T-helper 9 cell (primary cell): Measurements from ENCODE around the gene NUDC.
"Not testable (repeated sequence)": the region's sequence is repeated elsewhere in the genome, so short reads cannot be mapped to it uniquely, and the experiment has no call there.

Source experiments
- DNase-seq: peaks from one replicate; pipeline ENCODE4 v3.0.0-alpha.2; 2020
- total RNA-seq, 2 donors: gene quantifications; one replicate each; lab custom pipeline; 2026; lab: John Stamatoyannopoulos, UW

NUDC gene
- total RNA-seq, result 53.8 to 78.2 reads per million in 2 donors

DNA sequence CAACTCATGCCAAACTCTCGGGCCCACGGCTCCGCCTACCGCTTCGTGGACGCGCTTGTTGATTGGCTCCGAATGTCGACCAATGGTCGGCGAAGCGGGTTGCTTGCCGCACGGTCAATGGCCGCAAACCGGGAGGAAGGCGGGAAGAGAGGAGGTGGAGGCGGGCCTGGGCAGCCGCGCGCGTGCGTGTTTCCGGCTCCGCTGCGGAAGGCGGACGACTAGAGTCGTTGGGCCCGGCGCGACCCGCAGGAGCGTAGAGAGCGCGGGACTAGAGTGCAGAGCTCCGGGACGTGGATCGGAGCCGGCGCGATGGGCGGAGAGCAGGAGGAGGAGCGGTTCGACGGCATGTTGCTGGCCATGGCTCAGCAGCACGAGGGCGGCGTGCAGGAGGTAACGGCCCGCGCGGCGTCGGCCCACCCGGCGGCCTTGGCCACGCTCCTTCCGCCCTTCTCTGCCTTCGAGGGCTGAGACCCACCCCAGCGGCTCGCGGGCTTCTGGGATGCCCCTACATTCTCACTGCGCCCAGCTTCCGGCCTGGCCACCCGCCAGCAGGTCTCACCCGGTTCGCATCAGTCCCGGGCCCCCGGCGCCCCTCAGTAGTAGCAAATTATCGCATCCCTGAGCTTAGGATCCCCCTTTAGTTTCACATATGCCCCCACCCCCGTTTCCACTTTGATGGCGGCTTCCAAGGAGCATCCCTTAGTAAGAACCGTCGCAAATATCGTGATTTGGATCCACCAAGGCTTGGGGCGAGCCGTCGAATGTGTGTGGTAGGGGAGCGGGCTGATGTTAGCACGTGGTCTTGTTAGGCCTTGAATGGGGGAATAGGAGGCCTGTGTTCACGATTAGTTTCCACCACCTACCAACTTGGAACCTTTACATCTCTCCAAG is at the start of gene NUDC:
Gene NUDC (plus strand): TSS at position 204 of the 891 bp plus-strand sequence. CDS start 106 bp downstream, at position 310.
- peak; percentile 90 for DNase-seq

DNA sequence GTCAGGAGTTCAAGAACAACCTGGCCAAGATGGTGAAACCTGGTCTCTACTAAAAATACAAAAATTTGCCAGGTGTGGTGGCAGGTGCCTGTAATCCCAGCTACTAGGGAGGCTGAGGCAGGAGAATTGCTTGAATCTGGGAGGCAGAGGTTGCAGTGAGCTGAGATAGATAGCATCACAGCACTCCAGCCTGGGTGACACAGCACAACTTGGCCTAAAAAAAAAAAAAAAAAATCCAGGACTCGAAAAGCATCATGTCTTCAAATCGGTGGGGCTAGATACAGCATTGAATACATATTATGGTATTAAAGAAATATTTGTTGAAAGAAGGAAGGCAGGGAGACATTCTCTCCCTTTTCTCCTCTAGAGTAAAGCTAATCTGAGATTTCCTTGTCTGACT is 48.4 kb upstream of the NUDC start:
- DNase-seq, result not testable (repeated sequence)

DNA sequence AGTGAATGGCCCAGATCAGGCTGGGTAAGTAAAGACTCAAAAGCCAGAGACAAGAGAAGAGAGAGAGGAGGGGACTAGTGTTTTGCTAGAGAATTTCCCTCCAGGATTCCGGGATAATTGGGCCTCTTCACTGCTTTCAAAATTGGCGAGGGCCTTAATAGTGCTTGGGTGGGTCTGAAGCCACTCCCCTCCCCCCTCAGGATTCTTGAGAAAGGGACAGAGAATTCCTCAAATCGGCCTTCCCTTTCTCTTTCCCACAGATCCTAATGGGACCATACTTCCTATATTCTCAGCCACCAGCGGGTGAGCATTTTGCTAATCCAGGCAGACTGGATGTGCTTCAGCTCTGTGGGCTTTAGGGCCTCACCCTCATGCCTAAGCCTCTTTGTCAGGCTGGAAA is 46.6 kb upstream of the NUDC start:
- no peak for DNase-seq

DNA sequence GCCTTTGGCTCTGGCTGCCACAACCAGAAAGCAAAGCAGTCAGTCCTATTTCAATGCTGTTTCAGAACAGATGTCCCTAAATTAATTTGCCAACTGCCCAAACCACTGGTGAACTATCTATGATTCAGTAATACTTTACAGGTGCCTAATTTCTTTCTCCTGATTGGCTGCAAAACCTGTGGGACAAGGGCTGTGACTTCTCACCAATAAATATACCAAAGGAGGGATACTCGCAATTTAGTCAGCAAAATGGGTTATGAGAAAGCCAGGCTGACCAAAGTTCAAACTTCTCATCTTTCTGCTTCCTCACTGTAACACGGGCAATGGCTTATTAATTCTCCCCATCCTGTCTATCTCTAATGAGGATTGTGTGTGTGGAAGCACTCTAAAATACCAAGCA is 44.2 kb upstream of the NUDC start:
- no peak for DNase-seq

- DNase-seq, result no peak
Observed at GRCh38 chr1:26879793-26880192, 41.8 kb upstream of the NUDC start.

DNA sequence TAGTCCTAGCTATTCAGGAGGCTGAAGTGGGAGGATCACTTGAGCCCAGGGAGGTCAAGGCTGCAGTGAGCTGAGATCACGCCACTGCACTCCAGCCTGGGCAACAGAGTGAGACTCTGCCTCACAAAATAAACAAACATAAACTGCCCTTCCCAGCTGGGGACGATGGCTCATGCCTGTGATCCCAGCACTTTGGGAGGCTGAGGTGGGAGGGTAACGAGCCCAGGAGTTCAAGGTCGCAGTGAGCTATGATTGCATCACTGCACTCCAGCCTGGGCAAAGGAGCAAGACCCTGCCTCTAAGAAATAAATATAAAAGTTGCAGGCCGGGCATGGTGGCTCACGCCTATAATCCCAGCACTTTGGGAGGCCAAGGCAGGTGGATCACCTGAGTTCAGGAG is 39.9 kb upstream of the NUDC start:
- DNase-seq, result not testable (repeated sequence)

DNA sequence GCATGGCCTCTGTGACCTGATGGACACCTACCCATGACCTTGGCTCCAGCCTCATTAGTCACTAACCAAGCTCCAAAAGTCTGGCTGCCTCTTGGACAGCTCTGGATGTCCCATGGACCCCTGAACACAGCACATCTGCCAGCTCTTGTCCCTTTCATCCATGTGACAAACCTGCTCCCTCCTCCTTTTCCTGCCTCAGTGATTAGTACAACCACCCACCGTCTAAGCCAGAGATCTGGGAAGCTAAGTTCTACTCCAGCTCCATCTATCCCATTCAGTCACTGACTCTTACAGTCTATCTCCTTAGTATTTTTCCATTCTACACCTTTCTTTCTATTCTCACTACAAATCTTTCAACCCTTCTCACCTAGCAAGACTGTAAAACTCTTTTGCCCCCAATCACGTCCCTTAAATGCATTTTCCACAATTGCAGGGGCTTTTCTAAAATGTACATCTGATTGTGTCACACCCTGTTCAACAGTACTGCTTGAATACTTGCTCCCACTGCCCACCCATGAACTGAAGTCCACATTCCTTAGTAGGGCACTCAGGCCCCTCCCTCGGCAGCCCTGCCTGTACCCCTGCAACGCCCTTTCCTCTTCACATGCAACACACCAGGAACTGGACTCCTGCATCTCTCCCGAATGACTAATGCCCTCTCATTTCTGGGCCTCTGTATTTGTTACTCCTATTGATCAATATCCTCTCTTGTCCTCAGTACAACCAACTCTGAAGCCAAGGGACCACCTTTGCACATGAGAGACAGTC is 38.7 kb upstream of the NUDC start:
- no peak for DNase-seq

- no peak for DNase-seq
Observed at GRCh38 chr1:26887125-26887524, 34.4 kb upstream of the NUDC start.

DNA sequence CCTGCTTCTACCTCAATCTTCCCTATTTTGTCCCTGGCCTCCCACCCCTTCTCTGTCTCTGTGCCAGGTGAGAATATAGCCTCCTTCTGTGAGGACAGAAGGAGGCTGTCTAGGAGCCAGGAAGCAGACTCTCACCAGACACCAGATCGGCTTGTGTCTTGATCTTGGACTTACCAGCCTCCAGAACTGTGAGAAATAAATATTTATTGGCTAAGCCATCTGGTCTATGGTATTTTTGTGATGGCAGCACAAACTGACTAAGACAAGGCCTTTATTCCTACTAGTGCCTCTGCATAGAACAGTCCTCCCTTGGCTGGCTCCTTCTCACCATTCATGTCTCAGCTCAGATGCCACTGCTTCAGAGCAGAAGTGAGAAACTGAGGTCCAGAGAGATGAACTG is 33.3 kb upstream of the NUDC start:
- DNase-seq, result no peak

GRCh38 chr1:26889551-26890466 is 31.7 kb upstream of the NUDC start, which contains the start of gene GPN2:
Gene GPN2 (minus strand): TSS chr1:26890283. CDS start chr1:26890096, 187 bp downstream.
- peak; percentile 65 for DNase-seq

GRCh38 chr1:26890467-26890796 is 31.1 kb upstream of the NUDC start:
- DNase-seq, result no peak

- DNase-seq, result no peak
Observed at GRCh38 chr1:26894263-26894662, 27.3 kb upstream of the NUDC start.

DNA sequence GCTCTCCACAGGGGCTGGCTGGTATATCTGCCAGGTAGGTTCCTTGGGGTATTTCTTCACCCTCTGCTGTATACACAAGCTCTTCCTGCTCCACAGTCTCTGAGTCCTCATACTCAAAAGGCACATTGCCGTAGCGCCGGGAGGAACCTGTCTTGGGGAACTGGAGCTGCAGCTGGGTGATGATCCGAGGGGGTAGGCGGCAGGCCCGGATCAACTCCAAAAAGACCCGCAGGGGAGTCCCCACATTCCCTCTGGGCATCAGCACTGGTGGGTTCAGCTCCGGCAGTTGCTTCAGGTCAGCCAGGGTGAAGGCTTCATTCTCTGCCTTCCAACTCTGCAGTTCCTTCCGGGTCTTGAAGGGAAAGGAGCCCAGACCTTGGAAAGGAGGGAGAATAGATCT is 24.2 kb upstream of the NUDC start:
- no peak for DNase-seq

DNA sequence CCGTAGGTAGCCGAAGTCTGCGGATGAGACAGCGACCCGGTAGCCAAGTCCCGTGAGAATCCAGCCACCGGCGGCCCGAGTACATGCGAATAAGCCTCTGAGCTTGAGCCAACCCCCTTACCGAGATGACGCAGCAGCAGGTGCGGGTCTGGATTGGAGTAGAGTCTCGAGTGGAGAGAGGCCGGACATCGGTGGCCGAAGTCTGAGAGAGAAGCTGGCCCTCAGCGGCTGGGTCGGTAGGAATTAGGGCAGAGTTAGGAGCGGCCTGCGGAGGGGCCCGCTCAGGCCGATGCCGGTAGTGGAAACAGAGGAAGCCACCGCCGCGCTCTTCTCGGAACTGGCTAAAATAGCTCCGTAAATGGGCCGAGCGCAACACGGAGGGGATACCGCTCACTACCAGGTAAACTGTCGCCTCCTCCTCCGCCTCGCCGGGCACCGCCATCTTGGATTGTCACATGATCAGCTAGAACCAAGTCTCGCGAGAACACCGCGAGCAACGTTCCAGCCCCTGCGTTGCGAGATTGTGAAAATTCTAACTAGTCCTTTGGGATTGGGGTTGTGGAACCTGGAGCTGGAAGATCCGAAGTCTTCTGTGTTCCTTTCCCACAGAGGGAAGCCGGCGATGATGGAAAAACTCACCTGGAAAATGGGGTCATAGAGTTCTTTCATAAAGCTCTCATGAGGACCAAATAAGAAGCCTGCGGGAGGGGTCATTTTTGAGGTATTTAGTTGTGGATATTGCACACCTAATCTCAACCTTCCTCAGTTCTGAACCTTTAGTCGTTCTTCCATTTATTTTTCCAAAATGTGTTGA is 21.3 kb upstream of the NUDC start, which contains the start of gene GPATCH3:
Gene GPATCH3 (minus strand): TSS at position 467 of the 814 bp plus-strand sequence. CDS start 25 bp downstream, at position 442.
- DNase-seq, result peak; percentile 84

DNA sequence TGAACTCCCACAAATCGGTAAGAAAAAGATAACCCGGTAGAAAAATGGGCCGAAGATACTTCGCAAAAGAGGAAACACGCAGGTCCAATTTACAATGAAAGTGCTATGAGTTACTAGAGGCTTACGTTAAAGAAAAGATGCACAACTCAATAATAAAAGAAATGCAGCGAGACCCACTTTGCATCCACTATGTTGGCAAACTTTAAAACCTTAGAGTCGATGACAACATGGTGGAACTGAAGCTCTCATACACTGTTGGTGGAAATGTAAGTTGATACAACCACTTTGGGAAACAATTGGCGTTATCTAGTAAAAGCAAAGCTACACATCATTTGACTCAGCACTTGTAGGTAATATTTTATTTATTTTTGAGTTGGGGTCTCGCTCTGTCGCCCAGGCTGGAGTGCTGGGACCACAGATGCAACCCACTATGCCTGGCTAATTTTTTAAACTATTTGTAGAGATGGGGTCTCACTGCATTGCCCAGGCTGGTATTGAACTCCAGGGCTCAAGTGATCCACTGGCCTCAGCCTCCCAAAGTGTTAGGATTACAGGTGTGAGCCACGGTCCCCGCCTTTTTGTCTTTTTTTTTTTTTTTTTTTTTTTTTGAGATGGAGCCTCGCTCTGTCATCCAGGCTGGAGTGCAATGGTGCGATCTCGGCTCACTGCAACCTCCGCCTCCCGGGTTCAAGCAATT is 20.6 kb upstream of the NUDC start:
- no peak for DNase-seq

DNA sequence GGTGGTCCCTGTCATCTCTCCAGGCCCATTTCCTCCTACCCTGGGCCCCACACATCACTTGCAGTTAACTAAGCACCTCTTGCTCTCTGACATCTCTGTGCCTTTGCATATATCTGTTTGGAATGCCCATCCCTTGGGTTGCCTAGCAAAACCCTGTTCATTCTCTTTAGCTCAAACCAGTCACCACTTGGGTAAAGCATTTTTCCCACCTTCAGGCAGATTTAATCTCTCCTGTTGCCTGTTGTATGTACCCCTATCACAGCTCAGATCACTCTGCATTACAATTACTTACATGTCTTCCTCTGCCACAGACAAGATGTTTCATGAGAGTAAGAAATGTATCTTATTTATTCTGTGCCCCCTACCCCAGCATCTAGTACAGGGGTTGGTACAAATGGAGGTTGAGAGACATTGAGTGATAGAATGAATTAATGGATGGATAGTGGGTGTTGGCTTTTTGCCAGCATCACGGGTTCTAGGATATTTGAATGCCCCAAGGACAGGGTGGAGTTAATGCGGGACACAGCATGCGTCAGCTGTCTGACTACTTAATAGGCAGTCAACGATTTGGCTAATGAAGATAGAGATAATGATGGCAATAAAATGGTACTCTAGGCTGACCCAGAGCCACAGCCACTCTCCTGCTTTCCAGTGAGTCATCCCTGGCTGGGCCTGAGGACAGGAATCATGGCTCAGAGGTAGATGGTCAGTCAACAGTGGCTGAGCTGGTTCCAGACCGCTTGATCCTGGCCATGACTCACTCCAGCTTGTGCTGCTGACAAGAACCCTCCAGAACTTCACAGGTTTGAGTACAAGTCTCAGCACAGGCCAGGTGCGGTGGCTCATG is 14.2 kb upstream of the NUDC start:
- DNase-seq, result no peak

- DNase-seq, result no peak
Observed at GRCh38 chr1:26909951-26910342, 11.6 kb upstream of the NUDC start.

DNA sequence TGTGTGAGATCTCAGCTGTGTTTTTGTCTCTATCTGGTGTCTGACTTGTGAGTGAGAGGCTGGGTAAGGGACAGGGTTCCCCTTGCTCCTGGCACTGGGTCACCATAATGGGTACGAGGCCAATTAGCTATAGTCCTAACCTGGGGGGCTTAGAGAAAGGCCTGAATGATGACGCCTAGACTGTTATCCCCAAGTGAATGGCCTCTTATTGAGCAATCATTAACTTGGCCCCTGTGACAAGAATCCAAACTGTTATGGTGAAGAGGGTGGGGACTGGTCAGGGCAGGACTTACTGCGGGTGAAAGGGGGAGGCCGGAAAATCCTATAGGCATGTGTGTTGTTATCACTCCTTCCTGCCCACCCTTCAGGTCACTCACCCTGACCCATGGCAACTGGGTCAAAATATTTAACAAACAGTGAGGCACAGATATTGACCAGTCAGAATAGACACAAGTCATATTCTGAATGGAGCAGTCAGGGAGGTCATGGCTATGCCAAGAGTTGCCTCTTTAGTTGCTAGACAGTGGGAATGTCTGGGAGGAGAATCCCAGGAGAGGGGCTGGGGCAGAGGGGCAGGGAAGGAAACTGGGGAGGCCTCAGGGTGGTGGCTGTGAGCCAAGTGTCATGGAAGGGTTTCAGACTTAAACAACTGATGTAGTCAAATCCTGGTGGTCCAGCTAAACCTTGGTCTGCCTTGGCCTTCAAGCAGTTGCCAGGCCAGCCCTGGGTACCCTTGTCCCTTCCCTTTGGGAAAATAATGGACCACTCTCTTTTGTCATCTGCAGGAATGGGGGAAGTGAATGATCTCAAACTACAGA is 11.0 kb upstream of the NUDC start:
- no peak for DNase-seq
